ENCODE results near the gene HDC.

The HDC gene

GRCh38 chr15:50256188-50257041, 9.1 kb downstream of the HDC start:
- DNase-seq (ENCODE audit: low read depth in 2 of 3, low spot score in 2 of 3): no peak

- DNase-seq (ENCODE audit: low read depth in 2 of 3, low spot score in 2 of 3): no peak
These were observed 13.0 kb downstream of the HDC start for GRCh38 chr15:50252556-50252955.

- no peak for DNase-seq (ENCODE audit: low read depth in 2 of 3, low spot score in 2 of 3)
These were observed 13.8 kb downstream of the HDC start for GRCh38 chr15:50251638-50252182.

GRCh38 chr15:50250760-50251394, 14.6 kb downstream of the HDC start:
- DNase-seq (ENCODE audit: low read depth in 2 of 3, low spot score in 2 of 3): no peak

- no peak for DNase-seq (ENCODE audit: low read depth in 2 of 3, low spot score in 2 of 3)
These were observed 15.8 kb downstream of the HDC start for GRCh38 chr15:50249704-50250103.

- no peak for DNase-seq (ENCODE audit: low read depth in 2 of 3, low spot score in 2 of 3)
These were observed 16.4 kb downstream of the HDC start for GRCh38 chr15:50248994-50249582.

GRCh38 chr15:50247819-50248655, 17.5 kb downstream of the HDC start:
- DNase-seq (ENCODE audit: low read depth in 2 of 3, low spot score in 2 of 3): no peak

- DNase-seq (ENCODE audit: low read depth in 2 of 3, low spot score in 2 of 3): no peak
These were observed 18.9 kb downstream of the HDC start for GRCh38 chr15:50246631-50247030.

- DNase-seq (ENCODE audit: low read depth in 2 of 3, low spot score in 2 of 3): no peak
These were observed 20.4 kb downstream of the HDC start for GRCh38 chr15:50244959-50245624.

GRCh38 chr15:50244153-50244552, 21.4 kb downstream of the HDC start:
- DNase-seq (ENCODE audit: low read depth in 2 of 3, low spot score in 2 of 3): no peak

- DNase-seq (ENCODE audit: low read depth in 2 of 3, low spot score in 2 of 3): no peak
These were observed 23.7 kb downstream of the HDC start for GRCh38 chr15:50241684-50242450.

GRCh38 chr15:50238255-50238654, 27.3 kb downstream of the HDC start:
- no peak for DNase-seq (ENCODE audit: low read depth in 2 of 3, low spot score in 2 of 3)

- DNase-seq (ENCODE audit: low read depth in 2 of 3, low spot score in 2 of 3): no peak
These were observed 29.1 kb downstream of the HDC start for GRCh38 chr15:50236433-50236832.

GRCh38 chr15:50235794-50236193, 29.7 kb downstream of the HDC start:
- no peak for DNase-seq (ENCODE audit: low read depth in 2 of 3, low spot score in 2 of 3)

GRCh38 chr15:50234764-50235163, 30.8 kb downstream of the HDC start:
- DNase-seq (ENCODE audit: low read depth in 2 of 3, low spot score in 2 of 3): no peak

GRCh38 chr15:50233192-50233736, 32.3 kb downstream of the HDC start:
- no peak for DNase-seq (ENCODE audit: low read depth in 2 of 3, low spot score in 2 of 3)

- DNase-seq (ENCODE audit: low read depth in 2 of 3, low spot score in 2 of 3): no peak
These were observed 32.7 kb downstream of the HDC start for GRCh38 chr15:50232791-50233190.

GRCh38 chr15:50231761-50232160, 33.8 kb downstream of the HDC start:
- DNase-seq (ENCODE audit: low read depth in 2 of 3, low spot score in 2 of 3): no peak

GRCh38 chr15:50229336-50229735, 36.2 kb downstream of the HDC start:
- no peak for DNase-seq (ENCODE audit: low read depth in 2 of 3, low spot score in 2 of 3)

- DNase-seq (ENCODE audit: low read depth in 2 of 3, low spot score in 2 of 3): no peak
These were observed 36.7 kb downstream of the HDC start for GRCh38 chr15:50228866-50229265.

All from activated CD8-positive, alpha-beta memory T cell treated with anti-CD3 and anti-CD28 coated beads for 48 hours (primary cell).